ENCODE measurements around the gene GRB14. TPM values are rescaled to one million over a fixed set of nuclear protein-coding genes. Genes with fewer than 3 reads are reported as not detected.

The GRB14 gene
- total RNA-seq, 1 donor from 2014 or later: 1.8 TPM

DNA sequence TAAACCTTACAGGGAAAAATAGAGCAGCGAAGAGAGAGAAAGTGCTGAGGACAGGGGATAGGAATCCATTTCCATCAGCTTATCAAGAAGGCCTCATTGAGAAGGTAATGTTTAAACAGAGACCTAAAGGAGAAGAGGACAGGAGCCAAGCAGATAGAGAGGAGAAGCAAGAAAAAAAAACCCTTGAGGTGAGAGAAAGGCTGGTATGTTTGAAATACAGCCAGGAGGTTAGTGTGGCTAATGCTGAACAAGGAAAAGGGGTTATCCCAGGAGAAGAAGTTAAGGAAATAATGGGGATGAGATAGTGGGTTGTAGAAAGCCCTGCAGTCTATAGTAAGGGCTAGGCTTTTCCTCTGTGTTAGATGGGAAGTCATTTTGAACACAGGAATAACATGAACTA, 90.8 kb downstream of the GRB14 start:
- no peak for FAIRE-seq
- Histone ChIP-seq H3K4me3 (ENCODE audit: low read depth, low read length) (no peak overlapping the region), H3K36me3 (ENCODE audit: control insufficient read depth, insufficient read depth, low read length) (no peaks in the 10 kb centered on the region), H3K27me3 (ENCODE audit: control insufficient read depth, insufficient read depth, low read length) (no peaks in the 10 kb centered on the region)
- DNase-seq (ENCODE audit: low read depth): no peak
- TF ChIP-seq, protein P1, sequence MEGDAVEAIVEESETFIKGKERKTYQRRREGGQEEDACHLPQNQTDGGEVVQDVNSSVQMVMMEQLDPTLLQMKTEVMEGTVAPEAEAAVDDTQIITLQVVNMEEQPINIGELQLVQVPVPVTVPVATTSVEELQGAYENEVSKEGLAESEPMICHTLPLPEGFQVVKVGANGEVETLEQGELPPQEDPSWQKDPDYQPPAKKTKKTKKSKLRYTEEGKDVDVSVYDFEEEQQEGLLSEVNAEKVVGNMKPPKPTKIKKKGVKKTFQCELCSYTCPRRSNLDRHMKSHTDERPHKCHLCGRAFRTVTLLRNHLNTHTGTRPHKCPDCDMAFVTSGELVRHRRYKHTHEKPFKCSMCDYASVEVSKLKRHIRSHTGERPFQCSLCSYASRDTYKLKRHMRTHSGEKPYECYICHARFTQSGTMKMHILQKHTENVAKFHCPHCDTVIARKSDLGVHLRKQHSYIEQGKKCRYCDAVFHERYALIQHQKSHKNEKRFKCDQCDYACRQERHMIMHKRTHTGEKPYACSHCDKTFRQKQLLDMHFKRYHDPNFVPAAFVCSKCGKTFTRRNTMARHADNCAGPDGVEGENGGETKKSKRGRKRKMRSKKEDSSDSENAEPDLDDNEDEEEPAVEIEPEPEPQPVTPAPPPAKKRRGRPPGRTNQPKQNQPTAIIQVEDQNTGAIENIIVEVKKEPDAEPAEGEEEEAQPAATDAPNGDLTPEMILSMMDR (IDR thresholded peaks at IDR 0.05; ENCODE audit: insufficient read depth, low read length, severe bottlenecking): no peak

DNA sequence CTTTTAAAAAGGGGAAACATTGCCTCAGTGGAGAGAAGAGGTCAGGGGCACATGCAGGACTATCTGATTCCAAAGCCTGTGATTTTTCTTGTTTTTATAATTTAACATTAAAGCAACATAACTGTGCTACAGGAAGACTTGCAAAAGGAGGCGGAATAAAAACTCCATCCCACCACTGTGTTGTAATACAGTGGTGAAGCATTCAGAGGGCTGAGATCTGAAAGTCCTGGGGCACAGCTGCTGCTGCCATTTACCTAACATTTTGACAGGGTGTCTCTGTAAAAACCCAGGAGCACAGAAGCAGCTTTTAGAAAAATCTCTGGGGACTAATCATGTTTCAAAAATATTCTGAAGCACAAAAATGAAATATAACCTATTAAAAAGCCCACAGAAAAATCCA, 97.6 kb downstream of the GRB14 start:
- Histone ChIP-seq H3K27me3 (ENCODE audit: control insufficient read depth, insufficient read depth, low read length) (no peaks in the 10 kb centered on the region), H3K36me3 (ENCODE audit: control insufficient read depth, insufficient read depth, low read length) (no peaks in the 10 kb centered on the region), H3K4me3 (ENCODE audit: low read depth, low read length) (no peak overlapping the region)
- TF ChIP-seq, protein P1 (IDR thresholded peaks at IDR 0.05; ENCODE audit: insufficient read depth, low read length, severe bottlenecking): no peak
- no peak for FAIRE-seq
- no peak for DNase-seq (ENCODE audit: low read depth)

DNA sequence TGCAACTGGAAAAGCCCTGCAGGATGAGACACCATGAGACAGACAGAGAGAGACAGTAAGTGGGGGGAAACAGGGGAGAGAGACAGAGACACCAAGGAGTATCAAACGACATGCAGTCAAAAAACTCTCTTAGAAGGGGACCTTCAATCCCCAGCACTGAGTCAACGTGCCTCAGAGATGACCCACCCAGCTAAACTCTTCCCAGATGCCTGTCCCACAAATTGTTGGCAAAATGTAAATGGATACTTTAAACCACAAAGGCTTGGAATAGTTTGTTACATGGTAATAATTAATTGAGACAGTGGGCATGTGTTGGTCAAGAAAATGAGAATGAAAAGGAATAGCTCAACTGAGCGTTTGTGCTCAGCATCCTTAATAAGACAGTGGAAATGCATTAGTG, 98.3 kb downstream of the GRB14 start:
- TF ChIP-seq, protein P1 (IDR thresholded peaks at IDR 0.05; ENCODE audit: insufficient read depth, low read length, severe bottlenecking): no peak
- FAIRE-seq: no peak
- H3K4me3 ChIP-seq (ENCODE audit: low read depth, low read length): no peak overlapping the region

DNA sequence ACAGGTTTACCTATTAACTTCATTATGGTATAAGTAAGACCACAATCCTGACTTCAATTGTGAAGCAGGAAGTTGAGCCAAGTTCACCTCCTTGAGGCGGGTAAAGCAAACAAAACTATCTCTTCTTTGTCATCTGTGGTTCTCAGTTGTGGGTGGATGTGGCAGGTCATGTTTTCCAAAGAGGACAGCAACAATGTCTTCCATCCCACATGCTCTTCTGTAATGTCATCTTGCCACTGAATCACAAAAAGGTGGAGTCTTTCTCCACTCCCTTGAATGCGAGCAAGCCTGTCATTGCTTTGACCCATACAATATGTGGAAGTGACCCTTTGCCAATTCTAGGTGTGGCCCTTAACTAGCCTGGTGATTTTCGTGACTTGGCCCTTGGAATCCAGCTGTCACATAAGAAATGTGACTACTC, 98.7 kb downstream of the GRB14 start:
- Histone ChIP-seq H3K4me3 (ENCODE audit: low read depth, low read length) (no peak overlapping the region), H3K36me3 (ENCODE audit: control insufficient read depth, insufficient read depth, low read length) (no peaks in the 10 kb centered on the region), H3K27me3 (ENCODE audit: control insufficient read depth, insufficient read depth, low read length) (no peaks in the 10 kb centered on the region)
- FAIRE-seq: peak; percentile 82
- no peak for DNase-seq (ENCODE audit: low read depth)
- TF ChIP-seq, protein P1 (IDR thresholded peaks at IDR 0.05; ENCODE audit: insufficient read depth, low read length, severe bottlenecking): no peak

More for the DNA sequence above, 98.3 kb downstream of the GRB14 start:
- no peak for DNase-seq (ENCODE audit: low read depth)
- H3K36me3 ChIP-seq (ENCODE audit: control insufficient read depth, insufficient read depth, low read length): no peaks in the 10 kb centered on the region
- H3K27me3 ChIP-seq (ENCODE audit: control insufficient read depth, insufficient read depth, low read length): no peaks in the 10 kb centered on the region

DNA sequence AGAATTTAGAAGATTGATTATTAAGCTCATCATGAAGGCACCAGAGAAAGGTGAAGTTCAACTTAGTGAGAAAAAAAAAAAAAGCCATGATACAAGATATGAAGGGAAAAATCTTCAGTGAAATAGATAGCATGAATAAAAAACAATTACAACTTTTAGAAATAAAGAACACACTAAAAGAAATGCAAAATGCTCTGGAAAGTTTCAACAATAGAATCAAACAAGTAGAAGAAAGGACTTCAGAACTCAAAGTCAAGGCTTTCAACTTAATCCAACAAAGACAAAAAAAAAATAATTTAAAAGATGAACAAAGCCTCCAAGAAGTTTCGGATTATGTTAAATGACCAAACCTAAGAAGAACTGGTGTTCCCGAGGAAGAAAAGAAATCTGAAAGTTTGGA, 105.5 kb downstream of the GRB14 start:
- FAIRE-seq (no peak), DNase-seq (ENCODE audit: low read depth) (no peak)
- Histone ChIP-seq H3K36me3 (ENCODE audit: control insufficient read depth, insufficient read depth, low read length) (no peaks in the 10 kb centered on the region), H3K4me3 (ENCODE audit: low read depth, low read length) (no peak overlapping the region), H3K27me3 (ENCODE audit: control insufficient read depth, insufficient read depth, low read length) (no peaks in the 10 kb centered on the region)
- TF ChIP-seq, protein P1 (IDR thresholded peaks at IDR 0.05; ENCODE audit: insufficient read depth, low read length, severe bottlenecking): no peak

DNA sequence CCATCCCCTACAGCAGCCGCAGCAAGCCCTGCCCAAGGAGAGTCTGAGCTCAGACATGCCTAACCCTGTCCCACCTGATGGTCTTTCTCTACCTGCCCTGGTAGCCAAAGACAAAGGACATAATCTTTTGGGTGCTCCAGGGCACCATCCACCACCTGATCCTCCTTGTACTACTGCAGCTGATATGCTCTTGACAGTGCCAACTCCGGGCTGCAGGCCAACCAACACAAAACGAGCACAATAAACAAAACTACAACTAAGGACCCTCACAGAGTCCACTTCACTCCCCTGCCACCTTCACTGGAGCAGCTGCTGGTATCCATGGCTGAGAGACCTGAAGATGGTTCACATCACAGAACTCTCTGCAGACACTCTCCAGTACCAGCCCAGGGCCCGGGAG, 106.3 kb downstream of the GRB14 start:
- no peaks in the 10 kb centered on the region for H3K27me3 ChIP-seq (ENCODE audit: control insufficient read depth, insufficient read depth, low read length)
- FAIRE-seq (no peak), DNase-seq (ENCODE audit: low read depth) (no peak)
- TF ChIP-seq, protein P1 (IDR thresholded peaks at IDR 0.05; ENCODE audit: insufficient read depth, low read length, severe bottlenecking): no peak
- no peak overlapping the region for H3K4me3 ChIP-seq (ENCODE audit: low read depth, low read length)
- no peaks in the 10 kb centered on the region for H3K36me3 ChIP-seq (ENCODE audit: control insufficient read depth, insufficient read depth, low read length)
